ENCODE data around the gene INPP4A.
"Not testable (repeated sequence)": the region's sequence is repeated elsewhere in the genome, so short reads cannot be mapped to it uniquely, and the experiment has no call there.

The INPP4A gene

GRCh38 chr2:98444436-98445176 lies at the start of gene INPP4A:
Gene INPP4A, plus strand, starts transcription at chr2:98444858. Its CDS starts 75,191 bp downstream, at chr2:98520049.
- DNase-seq = peak; percentile 59

- DNase-seq = no peak
Observed at GRCh38 chr2:98395977-98396376, 48.7 kb upstream of the INPP4A start.

GRCh38 chr2:98396745-98397355 lies 47.8 kb upstream of the INPP4A start:
- DNase-seq = no peak

GRCh38 chr2:98399140-98399539 lies 45.5 kb upstream of the INPP4A start:
- no peak for DNase-seq

GRCh38 chr2:98403878-98404277 lies 40.8 kb upstream of the INPP4A start:
- no peak for DNase-seq

- DNase-seq = no peak
Observed at GRCh38 chr2:98404556-98405250, 40.0 kb upstream of the INPP4A start.

- no peak for DNase-seq
Observed at GRCh38 chr2:98405301-98405700, 39.4 kb upstream of the INPP4A start.

GRCh38 chr2:98408155-98408554 lies 36.5 kb upstream of the INPP4A start:
- DNase-seq = no peak

GRCh38 chr2:98412751-98413458 lies 31.8 kb upstream of the INPP4A start:
- no peak for DNase-seq

- not testable (repeated sequence) for DNase-seq
Observed at GRCh38 chr2:98414246-98414645, 30.4 kb upstream of the INPP4A start.

GRCh38 chr2:98415719-98416248 lies 28.9 kb upstream of the INPP4A start:
- not testable (repeated sequence) for DNase-seq

- DNase-seq = no peak
Observed at GRCh38 chr2:98416383-98417159, 28.1 kb upstream of the INPP4A start.

GRCh38 chr2:98419544-98419943 lies 25.1 kb upstream of the INPP4A start:
- no peak for DNase-seq

- no peak for DNase-seq
Observed at GRCh38 chr2:98419977-98420725, 24.5 kb upstream of the INPP4A start.

- DNase-seq = no peak
Observed at GRCh38 chr2:98422449-98422848, 22.2 kb upstream of the INPP4A start.

GRCh38 chr2:98426771-98427170 lies 17.9 kb upstream of the INPP4A start:
- no peak for DNase-seq

GRCh38 chr2:98432145-98432544 lies 12.5 kb upstream of the INPP4A start:
- no peak for DNase-seq

- no peak for DNase-seq
Observed at GRCh38 chr2:98433363-98433964, 11.2 kb upstream of the INPP4A start.

- DNase-seq = no peak
Observed at GRCh38 chr2:98434492-98434891, 10.2 kb upstream of the INPP4A start.

GRCh38 chr2:98435670-98436069 lies 9.0 kb upstream of the INPP4A start:
- DNase-seq = not testable (repeated sequence)

- DNase-seq = no peak
Observed at GRCh38 chr2:98436734-98437133, 7.9 kb upstream of the INPP4A start.
